ENCODE results near the gene HLF.
A peak's percentile ranks its signal among the peaks of the same experiment; 100 is the strongest.

HLF gene

GRCh38 chr17:55291114-55291507 is 26.4 kb downstream of the HLF start:
- no peak for TF ChIP-seq CTCF (IDR thresholded peaks at IDR 0.05; ENCODE audit: low read length, missing control alignments)
- H3K4me3 ChIP-seq (replicated peaks; ENCODE audit: low read depth, low read length): no peak overlapping the region
- no peak for DNase-seq (ENCODE audit: low read depth)

GRCh38 chr17:55292094-55292493 is 27.3 kb downstream of the HLF start:
- DNase-seq (ENCODE audit: low read depth): no peak
- H3K4me3 ChIP-seq (replicated peaks; ENCODE audit: low read depth, low read length): no peak overlapping the region
- no peak for TF ChIP-seq CTCF (IDR thresholded peaks at IDR 0.05; ENCODE audit: low read length, missing control alignments)

- no peak for TF ChIP-seq CTCF (IDR thresholded peaks at IDR 0.05; ENCODE audit: low read length, missing control alignments)
- no peak for DNase-seq (ENCODE audit: low read depth)
- no peak overlapping the region for H3K4me3 ChIP-seq (replicated peaks; ENCODE audit: low read depth, low read length)
Observed at GRCh38 chr17:55294042-55294751, 29.4 kb downstream of the HLF start.

GRCh38 chr17:55295411-55296170 is 30.8 kb downstream of the HLF start:
- DNase-seq (ENCODE audit: low read depth): peak; percentile 66
- peak; percentile 94 for TF ChIP-seq CTCF (IDR thresholded peaks at IDR 0.05; ENCODE audit: low read length, missing control alignments)
- no peak overlapping the region for H3K4me3 ChIP-seq (replicated peaks; ENCODE audit: low read depth, low read length)

GRCh38 chr17:55296171-55296695 is 31.5 kb downstream of the HLF start:
- H3K4me3 ChIP-seq (replicated peaks; ENCODE audit: low read depth, low read length): no peak overlapping the region
- no peak for DNase-seq (ENCODE audit: low read depth)
- no peak for TF ChIP-seq CTCF (IDR thresholded peaks at IDR 0.05; ENCODE audit: low read length, missing control alignments)

- no peak for DNase-seq (ENCODE audit: low read depth)
- TF ChIP-seq CTCF (IDR thresholded peaks at IDR 0.05; ENCODE audit: low read length, missing control alignments): no peak
- no peak overlapping the region for H3K4me3 ChIP-seq (replicated peaks; ENCODE audit: low read depth, low read length)
Observed at GRCh38 chr17:55296699-55297098, 31.9 kb downstream of the HLF start.

All from fibroblast of pulmonary artery (primary cell).